ENCODE results near the gene APBB1. TPM values are rescaled to one million over a fixed set of nuclear protein-coding genes. Genes with fewer than 3 reads are reported as not detected.
A peak's percentile ranks its signal among the peaks of the same experiment; 100 is the strongest.

The APBB1 gene
- total RNA-seq, 2 donors from 2014 or later: 79.8 to 80.9 TPM

DNA sequence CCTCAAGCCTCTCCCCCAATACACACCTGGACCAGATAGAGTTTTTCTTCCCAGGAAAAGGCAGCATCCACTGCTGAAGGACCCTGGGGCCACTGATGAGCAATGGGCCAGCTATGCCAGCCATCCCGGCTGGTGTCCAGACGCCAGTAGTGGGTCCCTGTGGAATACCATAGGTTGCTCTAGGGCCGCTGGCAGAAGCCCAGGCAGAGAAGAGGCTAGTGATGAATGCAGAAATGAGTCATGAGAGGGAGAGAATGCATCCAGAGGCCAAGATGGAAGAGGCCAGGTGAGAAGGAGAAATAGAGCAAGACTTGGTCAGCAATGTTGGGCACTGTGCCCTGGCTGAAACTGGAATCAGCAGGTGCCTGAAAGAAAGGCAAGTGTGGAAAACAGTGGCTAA, 13.0 kb upstream of the APBB1 start:
- Histone ChIP-seq H3K9me3 (no peaks in the 10 kb centered on the region), H3K36me3 (no peaks in the 10 kb centered on the region), H3K27me3 (no peaks in the 10 kb centered on the region), H3K27ac (no peak overlapping the region), H3K4me3 (no peak overlapping the region), H3K4me1 (no peaks in the 10 kb centered on the region)
- TF ChIP-seq, protein P1, sequence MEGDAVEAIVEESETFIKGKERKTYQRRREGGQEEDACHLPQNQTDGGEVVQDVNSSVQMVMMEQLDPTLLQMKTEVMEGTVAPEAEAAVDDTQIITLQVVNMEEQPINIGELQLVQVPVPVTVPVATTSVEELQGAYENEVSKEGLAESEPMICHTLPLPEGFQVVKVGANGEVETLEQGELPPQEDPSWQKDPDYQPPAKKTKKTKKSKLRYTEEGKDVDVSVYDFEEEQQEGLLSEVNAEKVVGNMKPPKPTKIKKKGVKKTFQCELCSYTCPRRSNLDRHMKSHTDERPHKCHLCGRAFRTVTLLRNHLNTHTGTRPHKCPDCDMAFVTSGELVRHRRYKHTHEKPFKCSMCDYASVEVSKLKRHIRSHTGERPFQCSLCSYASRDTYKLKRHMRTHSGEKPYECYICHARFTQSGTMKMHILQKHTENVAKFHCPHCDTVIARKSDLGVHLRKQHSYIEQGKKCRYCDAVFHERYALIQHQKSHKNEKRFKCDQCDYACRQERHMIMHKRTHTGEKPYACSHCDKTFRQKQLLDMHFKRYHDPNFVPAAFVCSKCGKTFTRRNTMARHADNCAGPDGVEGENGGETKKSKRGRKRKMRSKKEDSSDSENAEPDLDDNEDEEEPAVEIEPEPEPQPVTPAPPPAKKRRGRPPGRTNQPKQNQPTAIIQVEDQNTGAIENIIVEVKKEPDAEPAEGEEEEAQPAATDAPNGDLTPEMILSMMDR (IDR thresholded peaks at IDR 0.05): no peak
- DNase-seq (ENCODE audit: low spot score): no peak

DNA sequence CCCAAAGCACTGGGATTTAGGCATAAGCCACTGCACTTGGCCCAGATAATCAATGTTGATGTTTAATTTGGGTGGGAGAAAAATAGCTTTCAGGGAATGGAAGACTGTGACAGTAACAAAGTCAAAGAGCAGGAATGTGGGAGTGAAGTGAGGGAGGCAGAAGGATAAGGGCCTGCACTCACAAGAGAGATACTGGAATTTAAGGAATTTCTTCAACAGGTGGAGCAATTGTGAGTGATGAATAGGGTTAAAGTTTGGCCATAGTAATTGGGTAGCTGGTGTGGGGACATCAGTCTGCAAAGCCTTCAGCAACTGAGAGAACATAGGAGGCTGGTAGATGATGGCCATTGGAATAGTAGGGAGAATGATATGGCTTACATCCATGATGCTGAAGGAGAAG, 8.6 kb upstream of the APBB1 start:
- Histone ChIP-seq H3K27me3 (no peaks in the 10 kb centered on the region), H3K27ac (no peak overlapping the region), H3K9me3 (no peaks in the 10 kb centered on the region), H3K4me1 (no peaks in the 10 kb centered on the region), H3K36me3 (no peaks in the 10 kb centered on the region), H3K4me3 (no peak overlapping the region)
- DNase-seq (ENCODE audit: low spot score): no peak
- TF ChIP-seq, protein P1 (IDR thresholded peaks at IDR 0.05): no peak

DNA sequence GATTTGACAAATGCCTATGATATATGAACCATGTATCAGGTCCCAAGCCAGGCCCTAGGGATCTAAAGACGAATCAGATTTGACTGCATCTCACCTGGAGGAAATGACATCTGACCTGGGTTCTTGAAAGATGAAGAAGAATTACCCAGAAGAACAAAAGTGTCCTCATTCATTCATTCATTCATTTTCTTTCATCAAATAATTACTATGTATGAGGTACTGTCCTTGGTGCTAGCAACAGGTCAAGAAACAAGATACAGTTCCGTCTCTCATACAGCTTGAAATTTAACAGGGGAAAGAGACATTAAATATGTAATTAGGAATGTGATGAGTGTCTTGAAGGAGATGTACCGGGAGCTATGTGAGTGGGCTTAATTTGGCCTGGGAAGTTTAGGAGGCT, 1.8 kb upstream of the APBB1 start:
- H3K4me1 ChIP-seq: peaks cover 0 to 27% of the 10 kb centered on the region in 2 donors
- H3K27me3 ChIP-seq: no peaks in the 10 kb centered on the region
- DNase-seq (ENCODE audit: low spot score): no peak
- no peak overlapping the region for H3K27ac ChIP-seq
- no peak overlapping the region for H3K4me3 ChIP-seq
- H3K9me3 ChIP-seq: no peaks in the 10 kb centered on the region
- H3K36me3 ChIP-seq: no peaks in the 10 kb centered on the region
- TF ChIP-seq, protein P1 (IDR thresholded peaks at IDR 0.05): no peak

DNA sequence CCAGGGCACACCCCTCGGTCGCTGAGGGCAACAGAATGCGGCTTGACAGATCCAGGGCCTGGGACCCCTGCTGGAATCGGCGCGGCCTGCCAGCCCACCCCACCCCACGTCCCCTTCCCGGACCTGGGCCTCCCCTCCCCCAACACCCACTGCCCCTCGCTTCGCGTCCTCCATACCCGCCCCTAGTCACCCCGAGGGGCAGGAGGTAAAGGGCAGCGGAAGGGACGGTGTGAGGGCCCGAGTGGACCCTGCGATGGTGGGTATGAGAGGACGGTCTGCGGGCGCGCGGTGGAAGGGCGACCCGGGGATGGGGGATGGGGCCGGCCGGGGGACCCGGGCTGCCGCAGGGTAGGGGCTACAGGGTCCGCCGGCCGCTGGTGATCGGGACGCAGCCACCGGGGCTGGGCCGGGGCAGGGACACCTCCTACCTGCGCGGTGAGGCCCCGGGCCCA, 311 bp downstream of the APBB1 start:
- no peak for DNase-seq (ENCODE audit: low spot score)
- no peaks in the 10 kb centered on the region for H3K27me3 ChIP-seq
- no peaks in the 10 kb centered on the region for H3K36me3 ChIP-seq
- H3K4me3 ChIP-seq: peak overlapping the region; percentile 91 to 95
- H3K9me3 ChIP-seq: no peaks in the 10 kb centered on the region
- H3K27ac ChIP-seq: peak overlapping the region; percentile 95 to 97
- peaks cover 0 to 31% of the 10 kb centered on the region in 2 donors for H3K4me1 ChIP-seq
- TF ChIP-seq, protein P1 (IDR thresholded peaks at IDR 0.05): no peak

DNA sequence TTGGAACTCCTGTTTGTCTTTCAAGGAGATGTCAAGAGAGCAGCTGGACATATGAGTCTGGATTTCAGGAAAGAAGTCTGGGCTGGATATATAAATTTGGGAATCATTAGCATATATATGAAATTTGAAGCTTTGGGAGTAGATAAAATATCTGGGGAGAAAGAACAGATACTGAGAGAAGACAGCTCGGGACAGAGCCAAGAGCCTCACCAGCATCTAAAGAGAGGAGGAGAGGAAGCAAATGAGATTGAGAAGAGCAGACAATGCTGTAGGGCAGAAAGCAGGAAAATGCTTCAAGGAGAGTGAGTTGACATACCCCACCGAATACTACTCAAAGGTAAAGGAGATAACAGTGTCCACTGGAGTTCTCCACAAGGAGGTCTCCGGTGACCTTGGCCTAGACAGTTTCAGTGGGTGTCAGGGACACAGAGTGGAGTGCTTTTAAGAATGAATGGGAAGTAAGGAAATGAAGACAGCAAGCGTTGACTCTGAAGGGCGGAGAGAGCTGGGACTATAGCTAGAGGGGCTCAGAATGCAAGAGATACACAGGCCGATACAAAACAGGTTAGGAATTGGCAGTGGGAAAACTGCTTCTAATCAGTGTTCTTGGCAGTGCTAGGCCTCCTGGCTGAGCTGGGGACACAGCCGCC, 862 bp downstream of the APBB1 start:
- no peak for DNase-seq (ENCODE audit: low spot score)
- Histone ChIP-seq H3K27me3 (no peaks in the 10 kb centered on the region), H3K9me3 (no peaks in the 10 kb centered on the region), H3K27ac (peak overlapping the region; percentile 95 to 97), H3K36me3 (no peaks in the 10 kb centered on the region), H3K4me3 (peak overlapping the region; percentile 91 to 95), H3K4me1 (peaks cover 0 to 31% of the 10 kb centered on the region in 2 donors)
- TF ChIP-seq, protein P1 (IDR thresholded peaks at IDR 0.05): no peak

DNA sequence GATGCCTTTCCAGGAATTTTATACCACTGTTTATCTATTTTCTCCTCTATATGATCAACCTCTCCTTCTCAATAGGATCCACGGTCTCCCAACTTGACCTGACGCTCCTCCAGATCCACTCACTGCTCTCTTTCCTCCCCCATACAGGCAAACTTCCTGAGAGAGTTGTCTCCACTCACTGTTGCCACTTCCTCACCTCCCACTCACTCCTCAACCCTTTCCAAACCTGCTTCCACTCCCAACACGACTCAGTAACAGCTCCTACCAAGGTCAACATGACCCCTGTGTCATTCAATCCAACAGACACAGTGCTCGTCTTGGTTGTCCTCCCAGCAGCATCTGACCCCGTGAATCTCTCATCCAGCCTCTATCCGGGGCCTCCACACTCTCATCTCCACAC, 3.1 kb downstream of the APBB1 start:
- Histone ChIP-seq H3K27ac (no peak overlapping the region), H3K27me3 (no peaks in the 10 kb centered on the region), H3K4me3 (no peak overlapping the region), H3K4me1 (peaks cover 0 to 31% of the 10 kb centered on the region in 2 donors), H3K36me3 (peaks cover 6% of the 10 kb centered on the region), H3K9me3 (no peaks in the 10 kb centered on the region)
- DNase-seq (ENCODE audit: low spot score): no peak
- TF ChIP-seq, protein P1 (IDR thresholded peaks at IDR 0.05): no peak

Data from right atrium auricular region (tissue), 2 donors.